ENCODE measurements around the gene TUBB3.

- TF ChIP-seq ZSCAN32 (CRISPR knock-in tag; IDR thresholded peaks at IDR 0.05) (no peak), TAF1 (IDR thresholded peaks at IDR 0.05; ENCODE audit: control insufficient read depth, extremely low read depth, insufficient read depth, low read length, severe bottlenecking) (no peak), USF1 (CRISPR knock-in tag; IDR thresholded peaks at IDR 0.05) (no peak), KLF16 (IDR thresholded peaks at IDR 0.05) (no peak), MYC (IDR thresholded peaks at IDR 0.05; ENCODE audit: low read depth, low read length) (no peak), MYC (CRISPR knock-in tag; IDR thresholded peaks at IDR 0.05; ENCODE audit: borderline replicate concordance, low read depth) (no peak), CREB1 (IDR thresholded peaks at IDR 0.05) (no peak), CREB1 (CRISPR knock-in tag; IDR thresholded peaks at IDR 0.05) (no peak)
These were observed 23.2 kb upstream of the TUBB3 start for GRCh38 chr16:89899879-89900481.

Data from K562 (cell line).